ENCODE measurements around the gene MLIP. TPM values are rescaled to one million over a fixed set of nuclear protein-coding genes. Genes with fewer than 3 reads are reported as not detected.
"Not testable (repeated sequence)": the region's sequence is repeated elsewhere in the genome, so short reads cannot be mapped to it uniquely, and the experiment has no call there.

The MLIP gene
- 100 to 1,000 TPM; 234 to 248 TPM for total RNA-seq
- long read RNA-seq, transcript MLIP-201 (13 exons, 1,815 nt): major isoform, 6 of 45 reads
- long read RNA-seq, partial matches to known transcripts: 9 of 45 reads
- long read RNA-seq, other reads (novel, unspliced or antisense): 30 of 45 reads

GRCh38 chr6:54111341-54112045 lies at the start of gene MLIP:
Gene MLIP, plus strand, starts transcription at chr6:54111443. Its CDS starts 37 bp downstream, at chr6:54111480.
- intact Hi-C loops (cut with DNase I): no loop called here
- peak in 1 of 2 donors; percentile 21 for ATAC-seq
- DNase-seq: no peak

- intact Hi-C loops (cut with DNase I): no loop called here
- DNase-seq (no peak), ATAC-seq (no peak)
Measured at GRCh38 chr6:54063228-54063539, 48.1 kb upstream of the MLIP start.

GRCh38 chr6:54068694-54069093 lies 42.5 kb upstream of the MLIP start:
- intact Hi-C loops (cut with DNase I): no loop called here
- ATAC-seq: no peak
- DNase-seq: no peak

GRCh38 chr6:54070025-54070424 lies 41.2 kb upstream of the MLIP start:
- ATAC-seq: no peak
- intact Hi-C loops (cut with DNase I): no loop called here
- DNase-seq: no peak

- no peak for ATAC-seq
Measured at GRCh38 chr6:54071821-54072340, 39.4 kb upstream of the MLIP start.

GRCh38 chr6:54072635-54073313 lies 38.5 kb upstream of the MLIP start:
- DNase-seq: no peak
- ATAC-seq: peak; percentile 42 to 80

More at GRCh38 chr6:54071821-54072340, 39.4 kb upstream of the MLIP start:
- intact Hi-C loops (cut with DNase I): no loop called here
- no peak for DNase-seq

GRCh38 chr6:54073487-54073886 lies 37.8 kb upstream of the MLIP start:
- DNase-seq (no peak), ATAC-seq (no peak)
- intact Hi-C loops (cut with DNase I): no loop called here

More at GRCh38 chr6:54072635-54073313, 38.5 kb upstream of the MLIP start:
- intact Hi-C loops (cut with DNase I): no loop called here

- ATAC-seq (peak in 1 of 2 donors; percentile 56), DNase-seq (no peak)
- intact Hi-C loops (cut with DNase I): no loop called here
Measured at GRCh38 chr6:54074109-54074508, 37.1 kb upstream of the MLIP start.

GRCh38 chr6:54074578-54075195 lies 36.6 kb upstream of the MLIP start:
- DNase-seq: peak; percentile 35
- ATAC-seq: peak; percentile 20 to 86
- intact Hi-C loops (cut with DNase I): no loop called here

GRCh38 chr6:54076159-54076789 lies 35.0 kb upstream of the MLIP start:
- intact Hi-C loops (cut with DNase I): no loop called here
- ATAC-seq: no peak
- no peak for DNase-seq

- ATAC-seq; intact Hi-C loops (cut with DNase I); DNase-seq: not testable (repeated sequence)
Measured at GRCh38 chr6:54081499-54081898, 29.7 kb upstream of the MLIP start.

- no peak for DNase-seq
- intact Hi-C loops (cut with DNase I): no loop called here
- no peak for ATAC-seq
Measured at GRCh38 chr6:54083287-54083686, 28.0 kb upstream of the MLIP start.

- intact Hi-C loops (cut with DNase I): no loop called here
- no peak for DNase-seq
- ATAC-seq: no peak
Measured at GRCh38 chr6:54084231-54084630, 27.0 kb upstream of the MLIP start.

GRCh38 chr6:54085047-54085446 lies 26.2 kb upstream of the MLIP start:
- intact Hi-C loops (cut with DNase I): no loop called here
- ATAC-seq (peak; percentile 72 to 75), DNase-seq (no peak)

GRCh38 chr6:54085541-54085940 lies 25.7 kb upstream of the MLIP start:
- no peak for DNase-seq
- ATAC-seq: peak; percentile 71 to 90
- intact Hi-C loops (cut with DNase I): no loop called here

GRCh38 chr6:54086439-54086838 lies 24.8 kb upstream of the MLIP start:
- intact Hi-C loops (cut with DNase I): no loop called here
- DNase-seq: no peak
- peak in 1 of 2 donors; percentile 30 for ATAC-seq

- no peak for DNase-seq
- ATAC-seq: no peak
- intact Hi-C loops (cut with DNase I): no loop called here
Measured at GRCh38 chr6:54087721-54088120, 23.5 kb upstream of the MLIP start.

GRCh38 chr6:54093326-54093948 lies 17.8 kb upstream of the MLIP start:
- intact Hi-C loops (cut with DNase I): no loop called here
- ATAC-seq: no peak
- DNase-seq: no peak

- DNase-seq (no peak), ATAC-seq (no peak)
- intact Hi-C loops (cut with DNase I): no loop called here
Measured at GRCh38 chr6:54094293-54094692, 16.9 kb upstream of the MLIP start.
